Fibroblast of skin of abdomen (primary cell): Measurements from ENCODE around the gene JCAD.
A peak's percentile ranks its signal among the peaks of the same experiment; 100 is the strongest.
"Not testable (repeated sequence)": the region's sequence is repeated elsewhere in the genome, so short reads cannot be mapped to it uniquely, and the experiment has no call there.

Experiments
- DNase-seq: peaks from one replicate; pipeline ENCODE4 v3.0.0-alpha.2; 2013

JCAD gene

GRCh38 chr10:30026080-30026479 lies 33.3 kb downstream of the JCAD start:
- no peak for DNase-seq

GRCh38 chr10:30025428-30025827 lies 34.0 kb downstream of the JCAD start:
- not testable (repeated sequence) for DNase-seq

GRCh38 chr10:30022590-30022989 lies 36.8 kb downstream of the JCAD start:
- no peak for DNase-seq

DNA sequence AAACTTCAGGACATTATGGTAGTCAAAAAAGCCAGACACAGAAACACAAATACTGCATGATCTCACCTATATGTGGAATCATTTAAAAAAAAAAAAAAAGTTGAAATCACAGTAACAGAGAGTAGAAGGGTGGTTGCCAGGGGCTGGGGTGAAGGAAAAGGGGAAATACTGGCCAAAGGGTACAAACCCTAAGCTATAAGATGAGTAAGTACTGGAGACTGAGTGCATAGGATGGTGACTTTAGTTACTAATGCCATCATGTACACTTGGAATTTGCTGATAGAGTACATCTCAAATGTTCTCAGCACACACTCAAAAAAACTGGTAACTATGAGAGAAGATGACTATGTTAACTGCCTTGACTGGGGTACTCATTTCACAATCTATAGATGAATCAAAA lies 39.9 kb downstream of the JCAD start:
- DNase-seq, result no peak

DNA sequence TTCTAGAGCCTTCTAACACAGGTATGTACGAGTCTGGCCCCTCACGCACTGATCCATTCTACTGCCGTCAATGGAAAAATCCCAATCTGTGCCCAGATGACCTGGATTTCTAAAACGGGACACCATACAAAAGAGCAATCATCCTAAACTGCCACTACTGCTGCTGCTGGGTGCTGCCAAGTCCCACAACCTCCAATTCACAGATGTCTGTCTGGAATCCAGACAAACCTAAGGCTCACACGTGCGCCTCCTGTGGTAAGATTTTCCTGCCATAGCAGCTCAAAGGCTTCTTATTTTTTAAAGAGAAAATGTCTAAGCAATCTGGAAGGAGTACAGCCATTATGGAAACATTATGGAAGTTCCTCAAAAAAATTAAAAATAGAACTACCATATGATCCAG lies 40.9 kb downstream of the JCAD start:
- no peak for DNase-seq

- DNase-seq, result no peak
Measured at GRCh38 chr10:30017966-30018365, 41.4 kb downstream of the JCAD start.

GRCh38 chr10:30017556-30017955 lies 41.8 kb downstream of the JCAD start:
- peak; percentile 53 for DNase-seq

GRCh38 chr10:30014511-30014910 lies 44.9 kb downstream of the JCAD start:
- peak; percentile 28 for DNase-seq

DNA sequence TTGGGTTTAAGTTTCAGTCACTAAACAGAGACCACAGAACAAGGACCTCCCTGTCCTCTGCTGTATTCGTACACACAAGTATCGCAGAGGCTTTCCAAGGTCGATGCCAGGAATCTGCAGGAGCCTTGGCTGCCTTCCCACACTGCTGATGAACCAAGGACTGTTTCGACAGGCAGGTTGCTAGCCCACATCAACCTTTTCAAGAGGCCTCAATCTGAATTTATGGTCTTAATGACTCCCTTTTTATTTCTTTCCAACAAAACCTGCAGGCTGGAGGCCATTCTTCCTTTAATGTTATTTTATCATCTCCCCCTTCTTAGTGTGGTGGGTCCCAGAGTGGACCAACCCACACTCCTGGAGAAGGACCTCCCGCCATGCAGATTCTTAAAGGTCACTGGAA lies 45.6 kb downstream of the JCAD start:
- peak; percentile 60 for DNase-seq

- DNase-seq, result no peak
Measured at GRCh38 chr10:30011956-30012647, 47.3 kb downstream of the JCAD start.

DNA sequence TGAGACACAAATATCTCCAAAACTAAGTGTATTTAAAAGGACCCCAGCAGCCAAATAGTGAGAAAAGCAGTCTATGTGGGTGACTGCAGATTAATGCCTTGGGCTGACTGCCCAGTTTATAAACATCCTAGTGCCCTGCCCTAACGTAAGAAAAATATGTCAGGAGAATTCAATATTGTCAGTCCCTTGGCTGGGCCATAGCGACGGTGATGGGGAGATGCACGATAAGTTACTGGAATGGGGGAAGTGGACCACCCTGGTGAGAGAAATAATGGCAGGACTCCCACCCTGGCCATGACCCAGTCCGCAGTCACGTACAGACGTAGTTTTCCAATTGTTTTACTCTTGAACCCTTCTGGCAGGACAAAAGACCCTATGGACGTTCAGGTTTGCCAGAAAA lies 48.0 kb downstream of the JCAD start:
- DNase-seq, result no peak

DNA sequence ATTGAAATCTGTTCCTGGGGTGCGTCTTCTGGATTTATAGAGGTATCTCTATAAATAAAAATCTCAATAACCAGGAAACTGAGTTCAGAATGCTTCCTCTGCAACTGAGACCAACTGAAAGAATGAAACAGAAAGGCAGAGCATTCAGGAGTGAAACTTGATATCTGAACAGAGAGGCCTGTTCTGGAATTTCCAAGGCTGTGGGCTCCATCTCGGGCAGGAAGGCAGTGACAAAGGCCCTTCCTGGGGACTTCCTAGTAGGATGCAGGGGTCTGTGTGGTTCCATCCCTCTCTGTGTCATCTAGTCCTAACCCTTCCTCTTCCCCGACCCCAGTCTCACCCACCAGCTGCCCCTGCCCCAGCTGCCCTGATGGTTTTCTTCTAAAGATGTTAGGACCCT lies 52.0 kb downstream of the JCAD start:
- no peak for DNase-seq

- DNase-seq, result no peak
Measured at GRCh38 chr10:30006410-30006809, 53.0 kb downstream of the JCAD start.

- not testable (repeated sequence) for DNase-seq
Measured at GRCh38 chr10:30005116-30005515, 54.3 kb downstream of the JCAD start.

DNA sequence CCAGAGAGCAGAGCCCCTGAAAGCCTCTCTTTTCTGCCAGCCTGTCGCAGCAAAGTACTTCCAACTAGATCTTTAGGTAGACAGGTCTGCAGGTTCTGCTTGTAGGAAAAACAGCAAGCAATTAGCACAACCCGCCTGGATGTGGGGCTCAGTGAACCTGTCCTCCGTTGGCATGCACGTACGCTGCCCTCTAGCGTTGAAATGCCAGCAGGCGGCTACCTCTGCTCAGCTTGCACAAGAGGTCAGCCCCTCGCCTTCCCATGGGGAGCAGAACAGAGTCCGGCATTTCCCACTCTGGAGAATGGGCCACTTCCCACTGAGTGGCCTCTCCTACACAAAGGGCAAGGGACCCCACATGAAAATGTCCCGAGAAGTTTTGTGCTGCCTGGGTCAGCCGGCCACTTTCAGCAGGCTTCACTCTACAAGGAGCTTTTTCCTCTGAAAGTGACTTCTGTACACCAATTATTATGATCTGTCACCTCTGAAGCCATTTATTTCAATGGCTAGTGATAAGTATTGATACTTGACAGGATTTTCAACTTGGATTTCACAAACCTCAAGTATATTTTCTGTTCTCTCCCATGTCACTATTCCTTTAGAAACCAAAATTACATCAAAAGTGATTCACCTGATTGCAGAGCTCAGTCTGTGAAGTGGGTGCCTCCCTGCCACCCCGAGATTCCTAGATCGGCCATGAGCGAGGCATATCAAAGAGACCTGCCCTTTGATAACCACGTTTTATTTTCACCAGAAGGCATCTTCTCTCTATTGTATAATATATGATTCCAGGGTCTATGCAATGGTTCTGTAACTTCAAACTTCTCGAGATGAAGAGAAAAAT lies 56.7 kb downstream of the JCAD start:
- DNase-seq, result peak; percentile 67

GRCh38 chr10:30000802-30001571 lies 58.4 kb downstream of the JCAD start:
- peak; percentile 88 for DNase-seq

- DNase-seq, result peak; percentile 74
Measured at GRCh38 chr10:29998142-29998808, 61.1 kb downstream of the JCAD start.

GRCh38 chr10:29994811-29995210 lies 64.6 kb downstream of the JCAD start:
- no peak for DNase-seq

GRCh38 chr10:29993319-29993915 lies 66.0 kb downstream of the JCAD start:
- peak; percentile 53 for DNase-seq

DNA sequence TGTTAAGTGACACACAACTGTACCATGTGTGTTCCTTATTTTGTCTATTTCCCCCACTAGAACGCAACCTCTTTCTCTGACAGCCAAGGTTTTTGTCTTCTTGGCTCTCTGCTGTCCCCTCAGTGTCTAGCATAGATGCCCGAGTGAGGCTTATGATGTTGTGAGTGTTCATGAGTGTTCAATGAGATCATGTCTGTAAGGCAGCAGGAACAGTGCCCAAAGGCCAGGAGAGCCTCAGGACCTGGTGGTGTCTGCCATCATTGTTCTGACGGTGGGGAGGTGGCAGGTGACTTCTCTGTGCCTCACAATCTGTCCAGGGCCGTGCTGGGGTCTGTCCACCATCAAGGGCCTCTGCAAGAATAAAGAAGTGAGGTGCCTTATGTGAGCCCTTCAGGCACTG lies 66.5 kb downstream of the JCAD start:
- DNase-seq, result no peak

GRCh38 chr10:29991382-29991781 lies 68.0 kb downstream of the JCAD start:
- no peak for DNase-seq

DNA sequence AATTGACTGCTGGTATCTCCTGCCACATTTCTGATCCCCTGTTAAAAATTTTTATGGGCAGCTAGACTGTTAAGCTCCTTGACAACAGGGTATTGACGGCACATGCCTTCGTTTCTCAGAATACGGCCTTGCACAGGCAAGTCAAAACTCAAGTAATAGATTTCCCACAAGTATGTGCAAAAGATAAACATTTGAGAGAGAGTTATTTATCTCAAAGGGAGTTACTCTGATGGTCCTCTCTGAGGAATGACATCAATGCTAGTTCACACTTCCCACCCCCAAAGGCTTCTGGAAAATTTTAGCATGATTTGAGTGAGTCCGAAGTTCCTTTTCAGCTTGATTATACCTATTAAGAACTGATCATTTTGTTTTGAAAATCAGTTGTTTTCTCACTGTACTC lies 71.9 kb downstream of the JCAD start:
- DNase-seq, result no peak
